Suprapubic skin (tissue), 4 donors: ENCODE results near the gene IRF6. TPM values are rescaled to one million over a fixed set of nuclear protein-coding genes. Genes with fewer than 3 reads are reported as not detected.

Experiments
- DNase-seq, 2 donors: peaks; one replicate each; pipeline ENCODE4 v3.0.0-alpha.2; 2019; ENCODE audit warnings: low spot score in 2 of 2
- H3K27ac ChIP-seq: fragments of 200-600 bp; sonication (generic); one replicate; pipeline ENCODE4 v1.5.1; 2019
- H3K27me3 ChIP-seq: fragments of 200-600 bp; sonication (generic); one replicate; pipeline ENCODE4 v1.5.1; 2019
- H3K36me3 ChIP-seq: fragments of 200-600 bp; sonication (generic); one replicate; pipeline ENCODE4 v1.5.1; 2019
- H3K4me1 ChIP-seq: fragments of 200-600 bp; sonication (generic); one replicate; pipeline ENCODE4 v1.5.1; 2019
- H3K4me3 ChIP-seq: fragments of 200-600 bp; sonication (generic); one replicate; pipeline ENCODE4 v1.5.1; 2019; ENCODE audit warnings: mild to moderate bottlenecking
- H3K9me3 ChIP-seq: fragments of 200-600 bp; sonication (generic); one replicate; pipeline ENCODE4 v1.5.1; 2019
- CTCF ChIP-seq, 2 donors: fragments of 200-600 bp in 1 of 2; fragments of 450-650 bp in 1 of 2; sonication (generic) in 1 of 2; IDR thresholded peaks; one replicate each; pipeline ENCODE4 v1.5.1; 2016 to 2019; ENCODE audit warnings: antibody characterized with exemption in 2 of 2, mild to moderate bottlenecking in 1 of 2, moderate library complexity in 1 of 2
- EP300 ChIP-seq: sonication (generic); formaldehyde crosslinking; IDR thresholded peaks from one replicate; pipeline ENCODE4 v1.6.1; 2017; ENCODE audit warnings: antibody characterized with exemption
- POLR2A ChIP-seq, 2 donors: fragments of 450-650 bp; IDR thresholded peaks; one replicate each; pipeline ENCODE4 v1.6.1; 2017; ENCODE audit warnings: antibody characterized with exemption in 2 of 2, mild to moderate bottlenecking in 2 of 2, moderate library complexity in 2 of 2
- POLR2AphosphoS5 ChIP-seq, 3 donors: sonication (generic); formaldehyde crosslinking; IDR thresholded peaks; one replicate each; pipeline ENCODE4 v1.6.1; 2017; ENCODE audit warnings: antibody characterized with exemption in 3 of 3
- WGBS: methylation state at CpG from one replicate; pipeline ENCODE4 v1.1.5; 2018; 5-methylcytosine and 5-hydroxymethylcytosine counted together
- total RNA-seq, 4 donors: library from RNA; depleted of rRNA; stranded (reverse); fragments of >200 nt; gene quantifications; one replicate each; pipeline ENCODE4 v1.1.0, GENCODE V29; 2016

IRF6 gene
- total RNA-seq, 4 donors from 2014 or later: 195 to 235 (median 227) TPM

- no peaks in the 10 kb centered on the region for H3K36me3 ChIP-seq
- no peaks in the 10 kb centered on the region for H3K27me3 ChIP-seq
- H3K9me3 ChIP-seq: no peaks in the 10 kb centered on the region
- H3K4me3 ChIP-seq: peak overlapping the region; percentile 21
- WGBS: 13% methylated on average over 13 of the region's 13 CpGs
- H3K27ac ChIP-seq: peak overlapping the region; percentile 57
- TF ChIP-seq POLR2A (IDR thresholded peaks at IDR 0.05) (no peak), POLR2AphosphoS5 (IDR thresholded peaks at IDR 0.05) (no peak), EP300 (no peak), CTCF (IDR thresholded peaks at IDR 0.05) (no peak)
- H3K4me1 ChIP-seq: peaks cover 18% of the 10 kb centered on the region
- no peak for DNase-seq
Measured at GRCh38 chr1:209769171-209769904, 36.6 kb downstream of the IRF6 start.

GRCh38 chr1:209768354-209768774 is 37.6 kb downstream of the IRF6 start:
- H3K9me3 ChIP-seq: no peaks in the 10 kb centered on the region
- H3K4me1 ChIP-seq: peaks cover 18% of the 10 kb centered on the region
- H3K36me3 ChIP-seq: no peaks in the 10 kb centered on the region
- no peak for DNase-seq
- no peak overlapping the region for H3K27ac ChIP-seq
- no peak for TF ChIP-seq POLR2AphosphoS5 (IDR thresholded peaks at IDR 0.05)
- TF ChIP-seq POLR2A (IDR thresholded peaks at IDR 0.05): no peak
- TF ChIP-seq EP300: no peak
- TF ChIP-seq CTCF (IDR thresholded peaks at IDR 0.05): no peak
- WGBS: 85% methylated on average over 9 of the region's 9 CpGs
- no peaks in the 10 kb centered on the region for H3K27me3 ChIP-seq
- H3K4me3 ChIP-seq: peak overlapping the region; percentile 21

- no peak overlapping the region for H3K4me3 ChIP-seq
- H3K4me1 ChIP-seq: peaks cover 18% of the 10 kb centered on the region
- H3K27me3 ChIP-seq: no peaks in the 10 kb centered on the region
- TF ChIP-seq EP300: no peak
- TF ChIP-seq CTCF (IDR thresholded peaks at IDR 0.05): no peak
- no peak for TF ChIP-seq POLR2AphosphoS5 (IDR thresholded peaks at IDR 0.05)
- TF ChIP-seq POLR2A (IDR thresholded peaks at IDR 0.05): no peak
- H3K36me3 ChIP-seq: no peaks in the 10 kb centered on the region
- no peak for DNase-seq
- no peak overlapping the region for H3K27ac ChIP-seq
- H3K9me3 ChIP-seq: no peaks in the 10 kb centered on the region
Measured at GRCh38 chr1:209767706-209768105, 38.2 kb downstream of the IRF6 start.

GRCh38 chr1:209767096-209767495 is 38.8 kb downstream of the IRF6 start:
- H3K4me3 ChIP-seq: no peak overlapping the region
- H3K27me3 ChIP-seq: no peaks in the 10 kb centered on the region
- no peaks in the 10 kb centered on the region for H3K36me3 ChIP-seq
- DNase-seq: no peak
- H3K9me3 ChIP-seq: no peaks in the 10 kb centered on the region
- H3K27ac ChIP-seq: no peak overlapping the region
- H3K4me1 ChIP-seq: peaks cover 18% of the 10 kb centered on the region
- TF ChIP-seq CTCF (IDR thresholded peaks at IDR 0.05): no peak
- TF ChIP-seq EP300: no peak
- no peak for TF ChIP-seq POLR2A (IDR thresholded peaks at IDR 0.05)
- no peak for TF ChIP-seq POLR2AphosphoS5 (IDR thresholded peaks at IDR 0.05)

GRCh38 chr1:209766051-209766450 is 39.9 kb downstream of the IRF6 start:
- no peak overlapping the region for H3K4me3 ChIP-seq
- H3K9me3 ChIP-seq: no peaks in the 10 kb centered on the region
- H3K36me3 ChIP-seq: no peaks in the 10 kb centered on the region
- peaks cover 18% of the 10 kb centered on the region for H3K4me1 ChIP-seq
- H3K27me3 ChIP-seq: no peaks in the 10 kb centered on the region
- no peak for DNase-seq
- H3K27ac ChIP-seq: no peak overlapping the region
- TF ChIP-seq EP300 (no peak), POLR2AphosphoS5 (IDR thresholded peaks at IDR 0.05) (no peak), POLR2A (IDR thresholded peaks at IDR 0.05) (no peak), CTCF (IDR thresholded peaks at IDR 0.05) (no peak)
- 72% methylated on average over 2 of the region's 2 CpGs for WGBS
